Astrocyte of the spinal cord (primary cell): ENCODE results near the gene ERI2.
"Not testable (repeated sequence)": the region's sequence is repeated elsewhere in the genome, so short reads cannot be mapped to it uniquely, and the experiment has no call there.

Source experiments
- DNase-seq: peaks from one replicate; pipeline ENCODE4 v3.0.0; 2011; ENCODE audit warnings: low read depth, low spot score
- H3K4me3 ChIP-seq: 2 replicates; pipeline ENCODE4 v1.5.1; 2011; ENCODE audit warnings: low read depth, mild to moderate bottlenecking, low read length, moderate library complexity
- in situ Hi-C: cut with HindIII; loops from 2 replicates; pipeline ENCODE4 v1.10.0; 2017; ENCODE audit warnings: low sequenced_read_pairs
- TF ChIP-seq, protein P1 (sequence below): IDR thresholded peaks from 2 replicates; pipeline ENCODE4 v1.5.1; 2012; ENCODE audit warnings: low read depth, mild to moderate bottlenecking, low read length, inconsistent platforms

Gene ERI2

DNA sequence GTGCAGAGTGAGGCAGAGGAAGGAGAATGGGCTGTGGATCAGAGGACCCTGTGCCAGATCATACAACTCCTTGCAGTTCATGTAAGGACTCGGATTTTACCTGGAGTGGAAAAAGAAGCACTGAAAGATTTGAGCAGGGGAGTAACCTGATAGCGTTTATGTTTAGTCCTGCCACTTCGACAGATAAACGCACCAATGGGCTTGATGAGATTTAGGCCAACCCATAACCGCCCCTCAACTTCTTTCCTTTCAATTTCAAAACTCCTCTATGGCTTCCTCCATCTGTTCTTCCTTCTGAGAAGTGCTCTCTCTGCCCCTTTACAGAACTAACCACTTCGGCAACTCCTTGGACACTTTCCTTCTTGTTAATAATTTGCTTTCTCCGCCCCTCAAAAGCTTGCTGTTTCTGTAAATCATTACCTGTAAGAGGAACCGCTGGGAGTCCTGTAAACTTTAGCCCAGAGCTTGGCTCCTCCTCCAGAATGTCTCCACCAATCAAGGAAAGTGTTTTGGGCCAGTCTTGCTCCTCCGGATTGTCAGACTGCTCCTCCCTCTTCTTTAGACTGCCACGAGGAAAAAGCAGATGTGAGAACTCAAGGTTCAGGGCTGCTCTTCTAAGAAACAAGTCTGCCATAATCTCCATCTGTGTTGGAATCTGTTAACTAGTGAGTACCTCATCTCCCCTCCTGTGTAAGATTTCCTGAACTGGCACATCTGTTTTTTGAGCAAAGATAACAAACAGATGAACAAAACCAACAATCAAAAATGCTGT lies 42.6 kb downstream of the ERI2 start, which contains the start of gene ACSM3:
Gene ACSM3 (plus strand): TSS at position 554 of the 772 bp plus-strand sequence. CDS start 6,021 bp downstream, outside the sequence.
- TF ChIP-seq, protein P1, sequence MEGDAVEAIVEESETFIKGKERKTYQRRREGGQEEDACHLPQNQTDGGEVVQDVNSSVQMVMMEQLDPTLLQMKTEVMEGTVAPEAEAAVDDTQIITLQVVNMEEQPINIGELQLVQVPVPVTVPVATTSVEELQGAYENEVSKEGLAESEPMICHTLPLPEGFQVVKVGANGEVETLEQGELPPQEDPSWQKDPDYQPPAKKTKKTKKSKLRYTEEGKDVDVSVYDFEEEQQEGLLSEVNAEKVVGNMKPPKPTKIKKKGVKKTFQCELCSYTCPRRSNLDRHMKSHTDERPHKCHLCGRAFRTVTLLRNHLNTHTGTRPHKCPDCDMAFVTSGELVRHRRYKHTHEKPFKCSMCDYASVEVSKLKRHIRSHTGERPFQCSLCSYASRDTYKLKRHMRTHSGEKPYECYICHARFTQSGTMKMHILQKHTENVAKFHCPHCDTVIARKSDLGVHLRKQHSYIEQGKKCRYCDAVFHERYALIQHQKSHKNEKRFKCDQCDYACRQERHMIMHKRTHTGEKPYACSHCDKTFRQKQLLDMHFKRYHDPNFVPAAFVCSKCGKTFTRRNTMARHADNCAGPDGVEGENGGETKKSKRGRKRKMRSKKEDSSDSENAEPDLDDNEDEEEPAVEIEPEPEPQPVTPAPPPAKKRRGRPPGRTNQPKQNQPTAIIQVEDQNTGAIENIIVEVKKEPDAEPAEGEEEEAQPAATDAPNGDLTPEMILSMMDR: no peak
- in situ Hi-C loops: no loop called here

DNA sequence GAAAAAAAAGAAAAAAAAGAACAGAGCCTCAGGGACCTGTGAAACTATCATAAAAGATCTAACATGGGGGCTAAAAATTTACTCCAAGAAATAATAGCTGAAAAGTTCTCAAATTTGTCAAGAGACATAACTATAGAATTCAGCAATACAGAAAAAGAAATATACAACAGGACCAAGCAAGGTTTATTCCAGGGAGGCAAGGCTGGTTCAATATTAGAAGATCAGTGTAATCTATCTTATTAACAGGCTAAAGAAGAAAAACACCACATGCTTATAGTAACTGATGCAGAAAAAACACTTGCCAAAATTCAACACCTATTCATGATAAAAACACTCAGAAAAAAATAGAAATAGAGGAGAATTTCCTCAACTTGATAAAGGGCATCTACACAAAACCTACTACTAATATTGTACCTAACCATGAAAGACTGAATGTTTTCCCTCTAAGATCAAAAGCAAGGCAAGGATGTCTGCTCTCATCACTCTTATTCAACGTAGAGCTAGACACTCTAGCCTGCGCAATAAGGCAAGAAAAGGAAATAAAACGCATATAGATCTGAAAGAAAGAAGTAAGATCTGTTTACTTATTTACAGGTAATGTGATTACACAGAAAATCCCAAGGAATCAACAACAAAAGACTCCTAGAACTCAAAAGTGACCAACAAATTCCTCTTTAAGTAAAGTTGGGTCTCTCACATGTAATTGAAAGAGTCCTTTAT lies 43.7 kb downstream of the ERI2 start:
- TF ChIP-seq, protein P1: no peak
- no peak for DNase-seq
- H3K4me3 ChIP-seq: no peak overlapping the region
- in situ Hi-C loops: no loop called here

More for the DNA sequence above, 42.6 kb downstream of the ERI2 start, which contains the start of gene ACSM3:
- DNase-seq: peak; percentile 76
- H3K4me3 ChIP-seq: peak within 1 kb of the TSS; percentile 53

DNA sequence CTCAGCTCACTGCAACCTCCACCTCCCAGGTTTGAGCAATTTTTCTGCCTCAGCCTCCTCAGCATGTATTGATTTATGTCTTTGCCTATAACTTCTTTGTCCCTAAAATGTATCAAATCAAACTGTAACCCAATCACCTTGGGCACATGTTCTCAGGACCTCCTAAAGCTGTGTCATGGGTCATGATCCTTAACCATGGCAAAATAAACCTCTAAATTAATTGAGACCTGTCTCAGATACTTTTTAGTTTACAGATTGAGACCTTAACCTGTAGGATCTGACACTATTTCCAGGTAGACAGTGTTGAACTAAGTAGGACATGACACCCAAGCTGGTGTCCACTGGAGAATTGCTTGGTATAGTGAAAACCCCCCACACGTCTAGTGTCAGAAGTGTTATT lies 45.1 kb downstream of the ERI2 start:
- in situ Hi-C loops: no loop called here
- DNase-seq: no peak
- TF ChIP-seq, protein P1: no peak

DNA sequence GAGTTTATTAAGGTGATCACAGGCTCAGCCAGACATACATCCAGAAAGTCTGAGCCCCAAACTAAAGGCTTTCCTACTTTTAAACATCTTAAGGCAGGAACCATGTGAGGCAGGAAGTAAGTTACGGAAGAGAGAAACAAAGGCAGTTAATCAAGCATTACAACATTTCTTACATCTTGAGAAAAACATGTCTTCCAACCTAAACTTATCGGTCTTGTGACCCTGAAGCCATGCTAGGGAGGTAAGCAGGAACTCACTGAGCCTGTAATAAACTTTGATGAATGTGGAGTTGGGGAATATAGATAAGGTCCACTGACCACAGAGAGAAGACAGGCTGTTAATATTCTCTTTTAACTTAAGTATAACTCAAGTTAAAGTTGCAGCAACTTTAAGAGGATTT lies 45.9 kb downstream of the ERI2 start:
- TF ChIP-seq, protein P1: no peak
- H3K4me3 ChIP-seq: no peak overlapping the region
- DNase-seq: no peak
- in situ Hi-C loops: no loop called here

More for the DNA sequence above, 45.1 kb downstream of the ERI2 start:
- H3K4me3 ChIP-seq: no peak overlapping the region

DNA sequence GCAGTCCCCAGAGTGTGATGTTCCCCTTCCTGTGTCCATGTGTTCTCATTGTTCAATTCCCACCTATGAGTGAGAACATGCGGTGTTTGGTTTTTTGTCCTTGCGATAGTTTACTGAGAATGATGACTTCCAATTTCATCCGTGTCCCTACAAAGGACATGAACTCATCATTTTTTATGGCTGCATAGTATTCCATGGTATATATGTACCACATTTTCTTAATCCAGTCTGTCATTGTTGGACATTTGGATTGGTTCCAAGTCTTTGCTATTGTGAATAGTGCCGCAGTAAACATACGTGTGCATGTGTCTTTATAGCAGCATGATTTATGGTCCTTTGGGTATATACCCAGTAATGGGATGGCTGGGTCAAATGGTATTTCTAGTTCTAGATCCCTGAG lies 50.5 kb downstream of the ERI2 start:
- DNase-seq, in situ Hi-C loops, H3K4me3 ChIP-seq: not testable (repeated sequence)

DNA sequence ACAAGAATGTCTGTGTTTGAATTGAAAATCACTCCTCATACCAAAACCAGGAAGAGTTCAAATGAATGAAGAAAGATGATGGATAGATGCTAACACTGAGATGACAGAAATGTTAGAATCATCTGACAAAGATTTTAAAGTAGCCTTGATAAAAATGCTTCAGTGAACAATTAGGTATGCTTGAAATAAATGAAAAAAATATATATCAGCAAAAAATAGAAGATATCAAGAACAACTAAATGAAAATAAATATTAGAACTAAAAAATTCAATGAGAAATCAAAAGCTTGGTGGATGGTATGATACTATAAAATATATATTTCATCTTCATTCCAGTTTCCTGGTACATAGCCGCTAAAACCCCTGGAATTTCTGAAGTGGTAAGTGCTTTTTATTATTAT lies 51.0 kb downstream of the ERI2 start:
- DNase-seq: no peak
- TF ChIP-seq, protein P1: no peak
- in situ Hi-C loops: no loop called here
- no peak overlapping the region for H3K4me3 ChIP-seq

DNA sequence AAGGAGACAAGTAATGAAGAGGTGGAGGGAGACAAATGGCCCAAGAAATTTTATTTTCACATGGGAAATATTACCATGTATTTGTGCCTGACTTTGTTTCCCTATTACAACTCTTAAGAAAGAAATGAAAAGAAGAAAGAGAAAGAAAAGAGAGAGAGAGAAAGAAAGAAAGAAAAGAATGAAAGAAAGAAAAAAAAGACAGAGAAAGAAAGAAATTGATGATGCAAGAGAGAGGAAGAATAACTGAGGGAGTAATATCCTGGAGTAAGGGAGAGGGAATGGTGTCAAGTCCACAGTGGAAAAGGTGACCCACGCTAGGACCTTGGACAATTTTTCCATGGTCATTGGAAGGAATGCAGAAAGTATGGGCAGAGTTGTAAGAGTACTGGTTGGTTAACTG lies 52.5 kb downstream of the ERI2 start:
- DNase-seq: no peak
- in situ Hi-C loops: no loop called here
- TF ChIP-seq, protein P1: no peak
- H3K4me3 ChIP-seq: no peak overlapping the region
